Endothelial cell (in vitro differentiated cells): ENCODE results near the gene CRYBB2. TPM values are rescaled to one million over a fixed set of nuclear protein-coding genes. Genes with fewer than 3 reads are reported as not detected.
"Not testable (repeated sequence)": the region's sequence is repeated elsewhere in the genome, so short reads cannot be mapped to it uniquely, and the experiment has no call there.

ENCODE experiments used
- DNase-seq: peaks from one replicate; pipeline ENCODE4 v3.0.0; 2021; ENCODE audit warnings: low spot score
- H3K27ac Mint-ChIP-seq: one replicate; pipeline ENCODE4 v1.8.0; 2021; ENCODE audit warnings: mixed read lengths, inconsistent platforms; ENCODE audit not compliant: unreplicated experiment
- H3K27me3 Mint-ChIP-seq: one replicate; pipeline ENCODE4 v1.8.0; 2021; ENCODE audit warnings: mild to moderate bottlenecking, moderate library complexity, mixed read lengths, inconsistent platforms; ENCODE audit not compliant: unreplicated experiment
- H3K36me3 Mint-ChIP-seq: one replicate; pipeline ENCODE4 v1.8.0; 2021; ENCODE audit warnings: mild to moderate bottlenecking, low read depth, mixed read lengths, inconsistent platforms; ENCODE audit not compliant: unreplicated experiment
- H3K4me1 Mint-ChIP-seq: one replicate; pipeline ENCODE4 v1.8.0; 2021; ENCODE audit warnings: mild to moderate bottlenecking, mixed read lengths, inconsistent platforms; ENCODE audit not compliant: unreplicated experiment
- H3K4me3 Mint-ChIP-seq: one replicate; pipeline ENCODE4 v1.8.0; 2021; ENCODE audit warnings: mild to moderate bottlenecking, mixed read lengths, inconsistent platforms; ENCODE audit not compliant: unreplicated experiment
- H3K9me3 Mint-ChIP-seq: one replicate; pipeline ENCODE4 v1.8.0; 2021; ENCODE audit warnings: mixed read lengths, inconsistent platforms; ENCODE audit not compliant: unreplicated experiment
- total RNA-seq: library from RNA; stranded (reverse); fragmentation: NEBNext Ultra II Directional; extraction: Animal tissue kit (Norgen Biotek cat#: 25700); gene quantifications from one replicate; pipeline ENCODE4 v1.2.1, GENCODE V29; 2021; ENCODE audit not compliant: unreplicated experiment
- TF ChIP-seq, protein P1 (sequence below): fragments of 200-600 bp; sonication (generic); IDR thresholded peaks from one replicate; pipeline ENCODE4 v1.5.0; 2021; ENCODE audit warnings: antibody characterized with exemption; ENCODE audit not compliant: unreplicated experiment

CRYBB2 gene
- total RNA-seq, 1 donor from 2014 or later, result 1.9 TPM

DNA sequence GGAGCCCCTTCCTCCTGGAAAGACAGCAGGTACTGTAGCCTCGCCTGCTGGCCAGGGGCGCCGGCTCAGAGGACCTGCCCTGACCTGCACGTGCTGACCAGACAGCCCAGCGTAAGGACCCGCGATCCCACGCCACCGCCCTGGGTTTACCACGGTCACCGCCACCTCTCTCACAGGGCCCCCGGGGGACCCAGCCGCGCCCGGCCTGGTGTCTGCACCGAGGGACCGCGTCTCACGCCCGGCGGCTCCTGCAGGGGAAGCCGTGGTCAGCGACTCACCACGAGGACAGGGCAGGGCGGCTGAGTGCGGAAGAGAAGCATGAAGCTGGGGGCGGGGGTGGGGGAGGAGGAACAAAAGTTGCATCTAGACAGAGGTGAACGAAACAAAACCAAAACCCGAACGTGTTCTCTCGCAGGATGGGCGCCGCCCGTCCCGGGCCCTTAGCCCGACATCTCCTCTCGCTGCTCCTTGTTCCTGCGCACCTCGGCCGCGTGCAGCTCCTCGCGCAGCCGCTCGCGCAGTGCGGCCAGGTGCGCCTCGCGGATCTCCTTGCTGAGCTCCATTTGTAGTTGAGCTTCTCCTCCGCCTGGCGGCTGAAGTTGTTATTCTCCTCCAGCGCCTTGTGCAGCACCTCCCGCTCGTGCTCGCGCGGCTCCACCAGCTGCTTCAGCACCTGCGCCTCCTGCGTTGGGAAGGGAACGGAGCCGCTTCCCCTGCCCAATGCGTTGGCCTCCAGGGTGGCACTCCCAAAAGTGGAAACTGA lies 40.4 kb upstream of the CRYBB2 start:
- H3K27me3 Mint-ChIP-seq, H3K27ac Mint-ChIP-seq, H3K4me1 Mint-ChIP-seq, H3K9me3 Mint-ChIP-seq: not testable (repeated sequence)
- TF ChIP-seq, protein P1, sequence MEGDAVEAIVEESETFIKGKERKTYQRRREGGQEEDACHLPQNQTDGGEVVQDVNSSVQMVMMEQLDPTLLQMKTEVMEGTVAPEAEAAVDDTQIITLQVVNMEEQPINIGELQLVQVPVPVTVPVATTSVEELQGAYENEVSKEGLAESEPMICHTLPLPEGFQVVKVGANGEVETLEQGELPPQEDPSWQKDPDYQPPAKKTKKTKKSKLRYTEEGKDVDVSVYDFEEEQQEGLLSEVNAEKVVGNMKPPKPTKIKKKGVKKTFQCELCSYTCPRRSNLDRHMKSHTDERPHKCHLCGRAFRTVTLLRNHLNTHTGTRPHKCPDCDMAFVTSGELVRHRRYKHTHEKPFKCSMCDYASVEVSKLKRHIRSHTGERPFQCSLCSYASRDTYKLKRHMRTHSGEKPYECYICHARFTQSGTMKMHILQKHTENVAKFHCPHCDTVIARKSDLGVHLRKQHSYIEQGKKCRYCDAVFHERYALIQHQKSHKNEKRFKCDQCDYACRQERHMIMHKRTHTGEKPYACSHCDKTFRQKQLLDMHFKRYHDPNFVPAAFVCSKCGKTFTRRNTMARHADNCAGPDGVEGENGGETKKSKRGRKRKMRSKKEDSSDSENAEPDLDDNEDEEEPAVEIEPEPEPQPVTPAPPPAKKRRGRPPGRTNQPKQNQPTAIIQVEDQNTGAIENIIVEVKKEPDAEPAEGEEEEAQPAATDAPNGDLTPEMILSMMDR, result peak; percentile 39
- peak; percentile 36 for DNase-seq
- Mint-ChIP-seq H3K4me3 (peak overlapping the region; percentile 80), H3K36me3 (peaks cover 62% of the 10 kb centered on the region)

- Mint-ChIP-seq H3K36me3 (peaks cover 60% of the 10 kb centered on the region), H3K4me1 (peaks cover 8% of the 10 kb centered on the region), H3K4me3 (peak overlapping the region; percentile 45), H3K27ac (peak overlapping the region; percentile 4), H3K27me3 (peaks cover 12% of the 10 kb centered on the region), H3K9me3 (peaks cover 5% of the 10 kb centered on the region)
- TF ChIP-seq, protein P1, result no peak
- DNase-seq, result no peak
These were observed 37.0 kb upstream of the CRYBB2 start for GRCh38 chr22:25182131-25183110.

DNA sequence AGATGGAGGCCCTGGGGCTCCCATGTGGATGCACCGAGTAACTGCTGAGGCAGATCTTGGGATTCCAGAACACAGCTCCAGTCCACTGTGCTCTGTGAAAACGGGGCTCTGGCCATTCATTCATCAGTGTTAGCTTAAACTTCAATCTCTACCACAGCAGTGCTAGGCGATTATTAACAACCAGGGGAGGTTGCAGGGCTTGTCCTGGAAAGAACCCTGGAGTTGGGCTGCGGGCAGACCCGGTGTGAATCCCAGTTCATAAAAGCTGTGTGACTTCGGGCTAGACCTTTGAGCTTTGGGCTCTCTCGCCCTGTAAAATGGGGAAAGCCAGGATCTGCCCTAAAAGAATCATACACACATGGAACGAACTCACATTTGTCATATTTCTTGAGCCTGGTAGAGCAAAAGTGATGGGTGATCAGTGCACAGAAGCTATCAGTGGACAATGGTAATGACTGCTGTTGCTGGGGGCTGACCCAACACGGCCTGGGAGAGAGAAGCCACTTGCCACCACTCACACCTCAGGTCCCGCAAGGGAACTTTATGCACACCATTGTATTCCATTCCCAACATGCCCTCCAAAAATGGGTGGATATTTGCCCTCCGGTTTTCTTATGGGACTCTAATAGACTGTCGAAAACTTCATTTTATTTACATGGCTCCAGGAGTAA lies 35.4 kb upstream of the CRYBB2 start:
- TF ChIP-seq, protein P1, result no peak
- Mint-ChIP-seq H3K36me3 (peaks cover 66% of the 10 kb centered on the region), H3K4me1 (peaks cover 8% of the 10 kb centered on the region), H3K4me3 (peak overlapping the region; percentile 21), H3K27me3 (peaks cover 14% of the 10 kb centered on the region), H3K9me3 (peaks cover 5% of the 10 kb centered on the region), H3K27ac (no peak overlapping the region)
- no peak for DNase-seq

GRCh38 chr22:25186140-25186539 lies 33.3 kb upstream of the CRYBB2 start:
- Mint-ChIP-seq H3K4me1 (peaks cover 8% of the 10 kb centered on the region), H3K4me3 (no peak overlapping the region), H3K9me3 (no peaks in the 10 kb centered on the region), H3K27ac (no peak overlapping the region), H3K27me3 (peaks cover 8% of the 10 kb centered on the region), H3K36me3 (peaks cover 70% of the 10 kb centered on the region)
- TF ChIP-seq, protein P1, result no peak
- no peak for DNase-seq
